SK-N-DZ (cell line): Measurements from ENCODE around the gene TYMP.

Source experiments
- DNase-seq: peaks from one replicate; pipeline ENCODE4 v3.0.0-alpha.2; 2015; ENCODE audit warnings: low spot score

TYMP gene

DNA sequence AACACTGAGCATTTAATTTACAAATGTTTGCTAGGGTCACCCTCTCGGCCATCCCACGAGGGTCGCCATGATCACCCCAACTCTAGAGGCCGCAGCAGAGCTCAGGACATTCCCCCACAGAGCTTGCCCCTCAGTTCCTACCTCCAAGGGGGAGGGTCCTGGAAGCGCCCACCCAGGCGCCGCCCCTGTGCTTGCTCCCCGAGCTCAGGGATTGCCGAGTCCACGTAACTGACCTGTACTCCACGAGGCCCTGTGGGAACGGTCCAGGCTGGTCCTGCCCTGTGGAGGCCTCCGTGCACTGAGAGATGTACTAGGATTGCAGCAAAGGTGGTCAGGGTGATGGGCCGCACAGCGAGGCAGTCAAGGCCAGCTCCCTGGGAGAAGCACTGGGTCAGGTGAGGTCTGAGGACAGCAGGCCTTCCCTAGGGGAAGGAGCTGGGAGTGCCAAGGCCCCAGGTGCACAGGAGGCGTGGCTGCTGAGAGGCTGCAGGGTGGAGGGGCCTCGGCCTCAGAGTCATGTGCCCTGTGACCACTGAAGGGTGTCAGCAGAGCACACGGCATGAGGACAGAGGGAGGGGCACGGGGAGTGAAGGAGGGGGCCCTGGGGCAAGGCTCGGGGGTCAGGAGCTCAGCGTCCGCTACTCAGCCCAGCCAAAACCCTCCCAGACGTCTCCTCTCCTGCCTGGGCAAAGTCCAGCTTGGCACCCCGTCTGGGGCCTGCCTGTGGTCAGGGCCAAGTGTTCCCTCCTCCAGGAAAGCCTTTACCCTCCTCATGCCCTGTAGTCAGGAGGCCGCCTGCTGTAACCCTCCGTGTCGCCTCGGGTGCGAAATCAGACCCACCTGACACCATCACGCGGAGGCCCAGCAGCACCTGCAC is 45.6 kb downstream of the TYMP start:
- no peak for DNase-seq

DNA sequence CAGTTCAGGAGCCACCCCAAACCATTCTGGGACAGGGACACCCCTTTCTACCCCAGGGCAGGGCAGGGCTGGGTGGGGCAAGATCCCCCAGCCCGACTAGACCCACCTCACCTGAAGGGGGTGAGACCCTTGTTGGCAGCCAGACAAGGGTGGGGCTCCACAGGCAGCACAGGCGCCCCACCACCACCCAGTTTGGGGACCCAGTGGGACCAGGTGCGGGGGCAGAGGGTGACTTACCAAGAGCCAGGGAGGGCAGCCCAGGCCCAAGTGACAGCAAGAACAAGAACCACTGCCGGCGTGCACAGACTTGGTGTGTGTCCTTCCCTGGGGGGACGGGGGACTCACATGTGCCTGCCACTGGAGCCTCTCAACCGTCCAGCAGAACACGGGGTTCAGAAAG is 46.3 kb downstream of the TYMP start:
- no peak for DNase-seq

DNA sequence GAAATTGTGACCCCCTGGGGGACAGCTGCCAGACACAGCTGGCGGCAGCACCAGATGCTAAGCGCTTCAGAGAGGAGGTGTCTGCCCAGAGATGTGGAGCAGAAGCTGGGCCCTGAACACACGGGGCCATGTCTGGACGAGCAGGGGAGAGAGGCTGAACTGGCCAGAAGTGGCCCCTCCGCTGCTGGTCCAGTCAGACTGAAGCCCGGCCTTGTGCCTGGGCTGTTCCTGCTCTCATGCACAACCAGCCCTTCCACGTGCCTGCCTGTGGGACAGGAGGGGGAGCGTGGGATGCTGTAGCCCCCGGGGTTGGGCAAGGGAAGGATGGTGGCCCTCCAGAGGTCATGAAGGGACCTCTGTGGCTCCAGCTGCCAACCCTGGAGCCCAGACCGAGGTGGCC is 46.7 kb downstream of the TYMP start:
- no peak for DNase-seq

DNA sequence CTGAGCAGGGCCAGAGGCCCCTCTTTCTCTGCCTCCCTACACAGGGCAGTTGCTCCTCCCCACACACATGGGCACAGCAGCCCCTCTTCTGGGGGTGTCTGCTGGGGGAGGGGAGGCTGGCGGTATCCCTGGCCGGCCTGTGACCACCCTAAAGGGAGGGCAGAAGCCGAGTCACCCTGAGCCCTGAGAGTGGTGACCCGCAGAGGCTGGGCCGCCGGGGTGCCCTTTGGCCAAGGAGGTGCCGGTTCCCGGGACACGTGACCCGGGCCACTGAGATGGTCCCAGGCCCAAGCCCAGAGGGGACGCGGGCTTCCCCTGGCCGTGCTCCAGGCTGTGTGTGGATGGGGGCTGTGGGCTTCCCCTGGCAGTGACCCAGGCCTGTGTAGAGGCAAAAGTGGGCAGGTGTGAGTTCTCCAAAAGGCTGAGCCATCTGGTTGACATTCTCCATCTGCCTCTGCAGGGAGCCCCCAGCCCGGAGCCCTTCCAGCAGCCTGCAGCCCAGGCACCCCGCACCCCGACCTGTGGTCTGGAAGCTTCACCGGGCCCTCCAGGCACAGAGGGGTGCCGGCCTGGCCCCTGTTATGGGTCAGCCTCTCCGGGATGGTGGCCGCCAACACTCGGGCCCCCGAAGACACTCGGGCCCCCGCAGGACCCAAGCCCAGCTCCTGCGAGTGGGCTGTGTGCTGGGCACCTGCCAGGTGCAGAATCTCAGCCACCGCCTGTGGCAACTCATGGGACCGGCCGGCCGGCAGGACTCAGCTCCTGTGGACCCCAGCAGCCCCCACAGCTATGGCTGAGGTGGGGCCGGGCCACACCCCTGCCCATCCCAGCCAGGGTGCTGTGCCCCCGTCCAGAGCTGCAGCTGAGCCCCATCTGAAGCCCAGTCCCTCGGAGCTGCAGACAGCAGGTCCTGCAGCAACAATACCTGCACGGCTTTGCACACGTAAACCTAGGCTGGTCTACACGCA is 47.4 kb downstream of the TYMP start:
- no peak for DNase-seq

DNA sequence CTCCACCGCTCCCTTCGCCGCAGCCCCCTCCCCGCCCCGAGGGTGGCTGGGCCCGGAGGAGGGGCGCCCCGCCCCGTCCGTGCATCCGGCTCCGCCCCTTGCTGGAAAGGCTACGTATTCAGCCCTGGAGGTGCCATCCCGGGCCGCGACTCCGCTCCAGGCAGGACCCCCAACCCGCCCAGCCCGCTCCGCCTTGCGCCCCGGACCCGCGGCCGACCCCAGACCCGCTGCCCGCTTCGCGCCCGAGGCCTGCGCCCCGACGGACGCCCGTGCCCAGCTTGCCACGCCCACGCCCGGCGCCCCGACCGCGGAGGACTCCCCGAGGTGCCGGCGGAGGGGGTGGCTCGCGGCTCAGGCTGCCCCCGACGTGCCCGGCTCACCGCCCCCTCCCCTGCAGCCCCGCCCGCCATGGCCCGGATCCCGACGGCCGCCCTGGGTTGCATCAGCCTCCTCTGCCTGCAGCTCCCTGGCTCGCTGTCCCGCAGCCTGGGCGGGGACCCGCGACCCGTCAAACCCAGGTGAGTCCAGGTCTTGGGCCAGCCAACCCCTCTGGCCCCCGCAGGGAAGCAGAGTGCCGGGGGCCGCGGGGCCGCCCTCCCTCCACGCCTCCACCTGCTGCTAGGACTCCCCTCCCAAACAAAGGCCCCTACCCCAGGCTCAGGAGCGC is 48.2 kb downstream of the TYMP start, which contains the start of gene ADM2:
ADM2 (plus strand) TSS at position 104 of the 667 bp plus-strand sequence; CDS start at position 409, 305 bp downstream.
- DNase-seq = no peak

DNA sequence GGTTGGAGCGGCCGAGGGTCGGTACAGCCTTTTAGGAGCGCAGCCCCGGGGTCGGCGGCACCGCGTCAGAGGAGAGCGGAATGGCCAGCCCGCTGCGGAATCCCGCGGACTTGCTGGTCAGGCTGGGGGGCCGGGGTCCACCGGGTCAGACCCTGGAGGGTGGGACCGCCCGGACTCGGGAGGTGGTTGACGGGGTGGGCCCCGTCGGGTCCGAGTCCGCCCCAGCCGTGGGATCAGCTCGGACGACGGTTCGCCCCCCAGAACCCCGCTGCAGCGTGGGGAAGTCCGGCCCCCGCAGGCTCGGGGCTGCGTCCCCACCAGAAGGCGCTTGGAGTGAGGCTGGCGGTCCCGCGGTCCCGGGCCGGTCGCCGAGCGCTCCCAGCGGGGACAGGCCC is 48.8 kb downstream of the TYMP start:
- DNase-seq = no peak

DNA sequence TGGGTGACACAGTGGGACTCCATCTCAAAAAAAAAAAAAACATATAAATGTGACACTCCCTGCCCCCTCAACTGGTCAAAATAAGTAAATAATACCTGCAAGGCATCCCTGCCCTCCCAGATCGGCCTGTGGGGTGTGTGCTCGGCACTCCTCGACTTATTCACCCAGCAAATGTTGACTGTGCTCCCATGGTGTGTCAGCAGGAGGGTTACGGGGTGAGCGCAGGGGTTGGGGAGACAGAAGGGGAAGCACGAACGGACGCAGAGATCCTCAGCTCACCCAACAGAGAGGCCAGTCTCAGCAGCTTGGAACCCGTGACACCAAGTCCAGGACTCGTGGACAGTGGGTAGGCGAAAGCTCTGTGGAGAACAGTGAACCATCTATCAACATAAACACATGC is 50.1 kb downstream of the TYMP start:
- no peak for DNase-seq

DNA sequence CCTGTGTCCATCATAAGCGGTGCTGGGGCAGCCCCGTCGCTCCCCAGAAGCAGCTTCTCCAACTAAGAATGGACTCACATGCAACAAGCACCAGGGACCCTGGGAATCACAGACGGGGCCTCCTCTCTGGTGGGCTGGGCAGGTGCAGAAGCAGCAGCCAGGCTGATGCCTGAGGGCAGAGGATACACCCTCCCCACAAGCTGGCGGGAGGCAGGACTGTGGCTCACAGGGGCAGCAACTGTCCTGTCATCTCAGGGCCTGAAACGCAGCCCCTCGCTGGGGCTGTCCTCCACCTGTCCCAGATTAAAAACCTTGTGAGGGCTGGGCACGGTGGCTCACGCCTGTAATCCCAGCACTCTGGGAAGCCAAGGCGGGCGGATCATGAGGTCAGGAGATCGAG is 51.9 kb downstream of the TYMP start:
- no peak for DNase-seq

DNA sequence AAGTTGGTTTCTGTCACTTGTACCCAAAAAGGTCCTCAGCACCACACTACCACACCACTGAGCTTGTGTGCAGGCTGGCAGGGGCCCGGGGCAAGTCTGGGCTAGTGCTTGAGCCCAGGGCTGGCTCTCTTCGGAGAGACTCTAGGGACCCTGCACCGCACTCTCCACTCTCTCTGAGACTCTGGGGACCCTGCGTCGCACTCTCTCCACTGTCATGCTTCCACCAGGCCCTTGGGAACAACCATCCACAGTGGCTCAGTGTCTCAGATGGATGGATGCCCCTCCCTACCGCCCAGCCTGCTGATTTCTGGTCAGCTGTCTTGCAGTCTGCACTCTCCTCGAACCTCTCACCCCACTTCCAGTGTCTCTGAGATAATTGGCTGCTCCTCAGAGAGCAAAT is 52.9 kb downstream of the TYMP start:
- DNase-seq = no peak
